ENCODE data around the gene MDM2. TPM values are rescaled to one million over a fixed set of nuclear protein-coding genes. Genes with fewer than 3 reads are reported as not detected.
"Not testable (repeated sequence)": the region's sequence is repeated elsewhere in the genome, so short reads cannot be mapped to it uniquely, and the experiment has no call there.

MDM2 gene
- total RNA-seq, 1 donor from 2014 or later = 75.9 TPM

DNA sequence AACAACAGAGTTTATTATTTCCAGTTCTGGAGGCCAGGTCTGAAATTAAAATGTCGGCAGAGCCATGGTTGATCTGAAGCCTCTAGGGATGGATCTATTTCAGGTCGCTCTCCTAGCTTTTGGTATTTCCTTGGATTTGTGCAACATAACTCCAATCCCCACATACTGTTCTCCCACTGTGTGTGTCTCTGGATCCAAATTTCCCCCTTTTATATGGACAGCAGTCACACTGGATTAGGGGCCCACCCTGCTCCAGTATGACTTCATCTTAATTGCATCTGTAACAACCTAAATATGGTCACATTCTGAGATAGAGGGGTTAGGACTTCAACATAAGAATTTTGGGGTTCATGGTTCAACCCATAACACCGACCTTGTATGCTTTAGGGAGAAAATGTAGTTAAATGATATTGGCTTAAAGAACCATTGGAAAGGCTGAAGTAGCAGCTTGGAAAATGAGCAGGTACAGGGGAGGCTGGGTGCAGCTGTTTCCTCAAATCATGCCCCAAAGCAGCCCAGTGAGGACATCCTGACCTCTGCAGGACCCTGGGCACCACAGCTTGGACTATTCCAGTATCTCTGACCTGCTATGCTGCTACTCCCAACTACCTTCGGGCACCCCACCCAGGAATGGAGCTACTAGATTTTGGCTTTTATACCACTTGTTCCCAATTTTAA, 13.9 kb upstream of the MDM2 start:
- H3K4me3 ChIP-seq = no peak overlapping the region
- DNase-seq (ENCODE audit: extremely low spot score in 2 of 2) = no peak
- intact Hi-C loops (cut with DNase I) = no loop called here
- H3K9me3 ChIP-seq = no peaks in the 10 kb centered on the region
- no peaks in the 10 kb centered on the region for H3K27me3 ChIP-seq
- no peaks in the 10 kb centered on the region for H3K36me3 ChIP-seq
- no peak overlapping the region for H3K27ac ChIP-seq
- H3K4me1 ChIP-seq = no peaks in the 10 kb centered on the region
- TF ChIP-seq POLR2AphosphoS5 (IDR thresholded peaks at IDR 0.05; ENCODE audit: insufficient read depth in 1 of 2, low read depth in 1 of 2) = no peak
- TF ChIP-seq, protein P1, sequence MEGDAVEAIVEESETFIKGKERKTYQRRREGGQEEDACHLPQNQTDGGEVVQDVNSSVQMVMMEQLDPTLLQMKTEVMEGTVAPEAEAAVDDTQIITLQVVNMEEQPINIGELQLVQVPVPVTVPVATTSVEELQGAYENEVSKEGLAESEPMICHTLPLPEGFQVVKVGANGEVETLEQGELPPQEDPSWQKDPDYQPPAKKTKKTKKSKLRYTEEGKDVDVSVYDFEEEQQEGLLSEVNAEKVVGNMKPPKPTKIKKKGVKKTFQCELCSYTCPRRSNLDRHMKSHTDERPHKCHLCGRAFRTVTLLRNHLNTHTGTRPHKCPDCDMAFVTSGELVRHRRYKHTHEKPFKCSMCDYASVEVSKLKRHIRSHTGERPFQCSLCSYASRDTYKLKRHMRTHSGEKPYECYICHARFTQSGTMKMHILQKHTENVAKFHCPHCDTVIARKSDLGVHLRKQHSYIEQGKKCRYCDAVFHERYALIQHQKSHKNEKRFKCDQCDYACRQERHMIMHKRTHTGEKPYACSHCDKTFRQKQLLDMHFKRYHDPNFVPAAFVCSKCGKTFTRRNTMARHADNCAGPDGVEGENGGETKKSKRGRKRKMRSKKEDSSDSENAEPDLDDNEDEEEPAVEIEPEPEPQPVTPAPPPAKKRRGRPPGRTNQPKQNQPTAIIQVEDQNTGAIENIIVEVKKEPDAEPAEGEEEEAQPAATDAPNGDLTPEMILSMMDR (IDR thresholded peaks at IDR 0.05) = no peak
- no peak for TF ChIP-seq POLR2A (IDR thresholded peaks at IDR 0.05)

DNA sequence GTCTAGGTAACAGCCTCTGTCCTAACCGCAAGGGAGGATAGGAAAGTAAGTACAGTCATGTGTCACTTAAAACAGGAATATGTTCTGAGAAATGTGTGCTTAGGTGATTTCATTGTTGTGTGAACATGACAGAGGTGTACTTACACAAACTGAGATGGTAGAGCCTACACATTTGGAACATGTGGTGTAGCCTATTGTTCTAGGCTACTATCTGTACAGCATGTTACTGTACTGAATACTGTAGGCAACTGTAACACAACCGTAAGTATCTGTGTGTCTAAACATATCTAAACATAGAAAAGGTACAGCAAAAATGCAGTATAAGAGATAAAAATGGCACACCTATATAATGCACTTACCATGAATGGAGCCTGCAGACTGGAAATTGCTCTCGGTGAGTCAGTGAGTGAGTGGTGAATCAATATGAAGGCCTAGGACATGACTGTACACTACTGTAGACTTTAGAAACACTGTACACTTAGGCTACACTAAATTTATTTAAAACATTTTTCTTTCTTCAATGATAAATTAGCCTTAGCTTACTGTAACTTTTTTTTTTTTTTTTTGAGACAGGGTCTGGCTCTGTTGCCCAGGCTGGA, 13.2 kb upstream of the MDM2 start:
- TF ChIP-seq POLR2AphosphoS5 (IDR thresholded peaks at IDR 0.05; ENCODE audit: insufficient read depth in 1 of 2, low read depth in 1 of 2) (no peak), POLR2A (IDR thresholded peaks at IDR 0.05) (no peak)
- TF ChIP-seq, protein P1 (IDR thresholded peaks at IDR 0.05) = no peak
- no peaks in the 10 kb centered on the region for H3K36me3 ChIP-seq
- H3K4me3 ChIP-seq = no peak overlapping the region
- H3K9me3 ChIP-seq = no peaks in the 10 kb centered on the region
- no peaks in the 10 kb centered on the region for H3K27me3 ChIP-seq
- no peaks in the 10 kb centered on the region for H3K4me1 ChIP-seq
- DNase-seq (ENCODE audit: extremely low spot score in 2 of 2) = no peak
- H3K27ac ChIP-seq = no peak overlapping the region
- intact Hi-C loops (cut with DNase I) = no loop called here

DNA sequence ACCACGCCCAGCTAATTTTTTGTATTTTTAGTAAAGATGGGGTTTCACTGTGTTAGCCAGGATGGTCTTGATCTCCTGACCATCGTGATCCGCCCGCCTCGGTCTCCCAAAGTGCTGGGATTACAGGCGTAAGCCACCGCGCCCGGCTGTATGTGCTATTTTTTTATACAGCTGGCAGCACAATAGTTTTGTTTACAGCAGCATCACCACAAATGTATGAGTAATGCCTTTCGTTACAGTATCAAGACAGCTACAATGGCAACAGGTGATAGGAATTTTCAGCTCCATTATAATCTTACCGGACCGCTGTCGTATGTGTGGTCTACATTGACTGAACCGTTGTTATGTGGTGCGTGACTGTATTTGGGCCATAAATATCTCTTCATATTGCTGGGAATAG, 11.6 kb upstream of the MDM2 start:
- Histone ChIP-seq H3K27me3 (no peaks in the 10 kb centered on the region), H3K4me1 (no peaks in the 10 kb centered on the region), H3K4me3 (no peak overlapping the region), H3K36me3 (no peaks in the 10 kb centered on the region), H3K9me3 (no peaks in the 10 kb centered on the region), H3K27ac (no peak overlapping the region)
- TF ChIP-seq POLR2AphosphoS5 (IDR thresholded peaks at IDR 0.05; ENCODE audit: insufficient read depth in 1 of 2, low read depth in 1 of 2) (no peak), POLR2A (IDR thresholded peaks at IDR 0.05) (no peak)
- DNase-seq (ENCODE audit: extremely low spot score in 2 of 2) = no peak
- intact Hi-C loops (cut with DNase I) = no loop called here

DNA sequence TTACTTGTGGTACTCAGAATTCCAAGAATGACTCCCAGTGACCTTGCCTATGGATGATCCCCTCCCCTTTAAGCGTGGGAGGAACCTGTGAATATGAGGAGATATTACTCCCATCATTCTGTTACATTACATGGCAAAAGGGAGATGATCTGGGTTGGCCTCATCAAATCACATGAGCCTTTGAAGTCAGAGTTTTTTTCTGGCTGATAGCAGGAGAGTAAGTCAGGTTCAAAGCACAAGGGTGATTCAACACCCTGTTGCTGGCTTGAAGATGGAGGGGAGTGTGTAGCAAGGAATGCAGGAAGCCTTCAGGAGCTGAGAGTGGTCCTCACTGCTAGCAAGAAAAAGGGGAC, 9.1 kb upstream of the MDM2 start:
- DNase-seq (ENCODE audit: extremely low spot score in 2 of 2) = no peak
- H3K4me3 ChIP-seq = no peak overlapping the region
- H3K27ac ChIP-seq = no peak overlapping the region
- H3K9me3 ChIP-seq = no peaks in the 10 kb centered on the region
- no peaks in the 10 kb centered on the region for H3K27me3 ChIP-seq
- TF ChIP-seq POLR2A (IDR thresholded peaks at IDR 0.05) (no peak), POLR2AphosphoS5 (IDR thresholded peaks at IDR 0.05; ENCODE audit: insufficient read depth in 1 of 2, low read depth in 1 of 2) (no peak)
- TF ChIP-seq, protein P1 (IDR thresholded peaks at IDR 0.05) = no peak
- H3K36me3 ChIP-seq = no peaks in the 10 kb centered on the region
- H3K4me1 ChIP-seq = peaks cover 8% of the 10 kb centered on the region
- intact Hi-C loops (cut with DNase I) = no loop called here

DNA sequence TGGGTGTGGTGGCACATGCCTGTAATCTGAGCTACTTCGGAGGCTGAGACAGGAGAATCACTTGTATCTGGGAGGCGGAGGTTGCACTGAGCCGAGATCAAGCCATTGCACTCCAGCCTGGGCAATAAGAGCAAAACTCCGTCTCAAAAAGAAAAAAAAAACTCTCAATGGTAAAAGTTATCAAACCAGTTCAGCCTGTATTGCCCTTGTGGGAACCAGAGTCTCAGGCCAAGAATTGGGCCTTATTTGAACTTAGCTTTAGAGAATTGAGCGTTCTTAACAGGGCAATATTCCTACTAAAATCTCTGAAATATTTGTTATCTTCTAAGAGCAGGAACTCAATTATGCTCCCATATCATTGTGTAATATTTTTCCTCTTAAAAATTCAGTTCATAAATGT, 7.7 kb upstream of the MDM2 start:
- Histone ChIP-seq H3K27me3 (no peaks in the 10 kb centered on the region), H3K36me3 (no peaks in the 10 kb centered on the region), H3K9me3 (no peaks in the 10 kb centered on the region), H3K27ac (no peak overlapping the region), H3K4me3 (no peak overlapping the region), H3K4me1 (peaks cover 14% of the 10 kb centered on the region)
- intact Hi-C loops (cut with DNase I) = no loop called here
- DNase-seq (ENCODE audit: extremely low spot score in 2 of 2) = no peak
- TF ChIP-seq, protein P1 (IDR thresholded peaks at IDR 0.05) = no peak
- peak in 1 of 2 donors; percentile 32 for TF ChIP-seq POLR2AphosphoS5 (IDR thresholded peaks at IDR 0.05; ENCODE audit: insufficient read depth in 1 of 2, low read depth in 1 of 2)

DNA sequence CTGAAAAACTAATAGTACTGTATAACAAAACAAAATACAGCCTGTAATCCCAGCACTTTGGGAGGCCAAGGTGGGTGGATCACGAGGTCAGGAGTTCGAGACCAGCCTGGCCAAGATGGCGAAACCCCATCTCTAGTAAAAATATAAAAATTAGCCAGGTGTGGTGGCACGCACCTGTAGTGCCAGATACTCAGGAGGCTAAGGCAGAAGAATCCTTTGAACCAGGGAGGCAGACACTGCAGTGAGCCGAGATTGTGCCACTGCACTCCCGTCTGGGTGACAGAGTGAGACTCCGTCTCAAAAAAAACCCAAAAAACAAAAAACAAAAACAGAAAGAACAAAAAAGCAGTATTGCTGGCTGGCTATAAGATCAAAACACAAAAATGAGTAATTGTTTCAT, 6.9 kb upstream of the MDM2 start:
- DNase-seq (ENCODE audit: extremely low spot score in 2 of 2); intact Hi-C loops (cut with DNase I); H3K4me3 ChIP-seq; H3K27ac ChIP-seq; H3K27me3 ChIP-seq; H3K9me3 ChIP-seq; H3K36me3 ChIP-seq: not testable (repeated sequence)
- peaks cover 14% of the 10 kb centered on the region for H3K4me1 ChIP-seq

DNA sequence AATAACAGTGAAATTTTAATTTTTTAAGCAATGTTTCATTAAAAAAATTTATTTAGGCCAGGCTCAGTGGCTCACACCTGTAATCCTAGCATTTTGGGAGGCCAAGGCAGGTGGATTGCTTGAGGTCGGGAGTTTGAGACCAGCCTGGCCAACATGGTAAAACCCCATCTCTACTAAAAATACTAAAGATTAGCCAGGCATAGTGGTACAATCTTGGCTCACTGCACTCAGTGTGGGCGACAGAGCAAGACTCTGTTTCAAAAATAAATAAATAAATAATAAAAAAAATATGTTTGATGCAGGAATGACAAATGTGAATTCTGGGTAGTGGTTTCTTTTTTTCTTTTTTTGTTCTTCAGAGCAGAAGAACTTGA, 5.6 kb upstream of the MDM2 start:
- H3K36me3 ChIP-seq; H3K27me3 ChIP-seq; H3K4me3 ChIP-seq; DNase-seq (ENCODE audit: extremely low spot score in 2 of 2); H3K9me3 ChIP-seq; intact Hi-C loops (cut with DNase I): not testable (repeated sequence)
- Histone ChIP-seq H3K4me1 (peaks cover 21% of the 10 kb centered on the region), H3K27ac (peak overlapping the region; percentile 33)

All from vagina (tissue), 2 donors.